HG02938 (cell line): ENCODE results near the gene MGAT4C.

Source experiments
- ATAC-seq: cut with Tn5 transposase; IDR thresholded peaks from one replicate; pipeline ENCODE4 v1.9.1; 2021; ENCODE audit warnings: mild to moderate bottlenecking, moderate library complexity; ENCODE audit not compliant: unreplicated experiment

The MGAT4C gene

DNA sequence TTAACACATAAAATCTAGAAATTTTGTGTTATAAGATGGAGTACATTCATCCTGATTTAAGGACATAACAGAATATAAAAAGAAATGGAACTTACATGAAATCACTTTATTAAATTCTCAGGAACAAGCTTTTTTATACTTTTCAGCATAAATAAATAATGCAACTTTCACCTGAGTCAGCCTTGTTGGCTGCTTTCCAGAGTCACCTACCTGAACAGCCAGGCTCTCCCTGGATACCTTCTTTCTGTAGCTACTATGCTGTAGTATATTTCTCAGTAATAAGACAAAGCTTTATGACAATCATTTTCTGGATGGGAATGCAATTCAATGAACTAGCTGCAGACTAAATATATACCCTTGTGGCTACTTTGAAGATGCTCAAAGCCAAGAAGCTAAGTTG lies 270.2 kb downstream of the MGAT4C start:
- ATAC-seq, result no peak

DNA sequence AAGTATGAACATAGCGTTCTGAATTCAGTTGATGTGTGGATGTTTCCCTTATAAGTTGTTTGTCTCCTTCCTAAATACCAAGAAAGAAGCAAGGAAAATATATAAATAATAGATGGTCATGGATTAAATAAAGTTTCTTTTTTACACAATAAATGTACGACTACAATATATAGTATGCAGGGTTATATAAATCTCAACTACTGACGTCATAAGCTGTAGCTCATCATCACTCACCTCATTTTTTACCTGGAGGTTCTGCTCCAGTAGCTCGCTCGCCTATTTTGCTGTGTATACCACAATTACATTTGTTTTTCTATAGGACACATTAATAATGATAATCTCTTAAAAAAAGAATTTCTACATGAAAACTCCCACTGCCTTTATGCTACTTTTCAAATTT lies 272.6 kb downstream of the MGAT4C start:
- ATAC-seq, result no peak

DNA sequence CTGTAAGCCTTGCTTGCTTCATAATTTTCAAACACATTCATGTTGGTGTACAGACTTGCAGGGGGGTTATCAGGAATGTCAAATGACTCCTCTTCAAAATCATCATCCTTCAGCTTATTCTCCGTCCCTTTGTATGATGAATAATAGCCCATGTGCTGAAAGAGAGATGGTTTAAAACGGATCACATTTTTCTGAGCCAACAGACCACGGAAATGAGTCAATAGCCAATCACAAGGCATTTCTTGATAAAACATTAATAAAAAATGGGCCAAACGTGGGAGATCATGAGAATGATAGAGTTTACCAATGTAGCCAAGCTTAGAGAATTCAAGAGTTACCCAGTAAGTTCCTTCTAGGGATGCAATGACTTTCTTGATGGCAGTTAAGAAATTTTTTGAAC lies 276.6 kb downstream of the MGAT4C start:
- ATAC-seq, result no peak

DNA sequence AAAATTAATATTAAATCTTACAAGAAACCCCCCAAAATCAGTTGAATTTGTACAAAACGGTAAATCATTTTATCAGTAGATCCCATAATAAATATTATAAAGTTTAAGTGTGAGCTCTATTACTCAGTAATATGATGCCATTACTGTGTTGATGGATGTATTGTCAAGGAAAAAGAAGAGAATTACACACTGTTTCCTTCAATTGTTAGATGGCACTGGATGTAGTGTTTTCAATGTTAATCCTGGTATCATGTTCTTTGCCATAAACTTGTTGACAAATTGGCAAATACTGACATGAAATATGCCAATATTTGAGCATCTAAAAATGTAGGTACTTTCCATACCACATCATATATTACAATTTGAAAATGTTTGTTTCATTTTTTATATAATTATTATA lies 280.5 kb downstream of the MGAT4C start:
- ATAC-seq, result no peak

DNA sequence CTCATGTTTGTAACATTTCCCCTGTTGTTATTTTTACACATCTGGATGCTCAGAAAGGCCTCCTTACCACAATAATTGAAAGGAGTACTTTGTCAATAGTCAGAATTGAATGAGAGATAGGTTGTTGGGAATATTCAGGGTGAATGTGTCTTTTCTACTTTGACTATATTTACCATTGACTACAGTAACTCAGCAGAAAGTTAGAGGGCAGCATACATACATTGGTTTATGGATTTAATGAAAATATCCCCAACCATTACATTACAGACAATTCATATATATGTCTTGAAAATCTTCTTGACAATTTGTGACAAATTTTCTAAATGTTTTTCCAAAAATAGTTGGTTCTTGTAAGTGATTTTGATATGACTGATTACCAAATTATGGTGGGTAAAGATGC lies 284.4 kb downstream of the MGAT4C start:
- no peak for ATAC-seq

DNA sequence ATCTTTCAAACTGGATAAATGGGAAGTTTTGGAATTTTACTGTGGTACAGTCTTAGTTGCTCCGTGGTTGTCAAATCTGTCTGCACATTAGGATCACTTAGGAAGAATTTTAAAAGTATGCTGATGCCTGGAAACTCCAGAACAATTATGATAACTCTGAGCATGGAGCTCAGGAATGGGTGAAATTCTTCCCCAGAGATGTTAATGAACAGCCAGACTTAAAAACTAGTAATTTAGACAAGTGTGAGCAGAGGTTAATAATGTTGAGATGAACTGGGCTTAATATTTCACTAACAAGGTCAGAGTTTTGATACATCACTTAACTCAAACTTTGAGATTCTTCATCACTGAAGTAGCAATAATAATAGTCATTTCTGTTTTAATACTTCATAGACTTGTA lies 287.6 kb downstream of the MGAT4C start:
- no peak for ATAC-seq

DNA sequence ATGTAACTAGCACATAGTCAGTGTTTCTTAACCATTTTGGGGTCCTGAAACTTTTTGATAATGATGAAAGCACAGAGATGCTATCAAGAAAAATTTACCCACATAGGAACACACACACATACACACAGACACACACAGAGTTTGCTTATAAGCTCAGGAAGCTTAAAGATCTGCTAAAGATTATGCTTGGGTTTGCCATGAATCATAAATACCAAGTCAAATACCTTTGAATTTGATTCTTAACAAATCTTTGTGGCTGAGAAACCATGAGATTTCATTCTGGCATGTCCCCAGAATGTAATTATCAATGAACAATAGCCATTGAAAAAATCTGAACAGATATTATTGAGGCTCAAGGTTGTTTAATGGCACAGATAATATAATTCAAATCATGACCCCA lies 292.9 kb downstream of the MGAT4C start:
- ATAC-seq, result no peak

DNA sequence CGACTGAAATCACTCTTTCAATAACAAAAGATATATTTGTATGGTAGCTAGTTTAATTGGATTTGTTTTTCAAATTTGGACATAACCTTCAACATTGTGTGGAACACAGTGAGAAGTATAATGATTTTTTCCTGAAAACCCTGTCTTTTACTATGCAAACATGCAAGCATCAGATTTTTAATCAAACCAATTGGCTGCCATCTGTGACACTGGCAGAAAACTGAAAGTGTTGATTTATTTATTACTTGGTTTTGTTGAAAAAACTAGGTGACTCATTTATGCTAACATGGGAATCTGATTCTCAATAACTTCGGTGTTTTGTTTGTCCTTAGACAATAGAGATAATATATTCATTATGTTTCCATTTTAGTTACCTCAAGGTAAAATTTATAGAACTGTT lies 300.1 kb downstream of the MGAT4C start:
- ATAC-seq, result no peak

DNA sequence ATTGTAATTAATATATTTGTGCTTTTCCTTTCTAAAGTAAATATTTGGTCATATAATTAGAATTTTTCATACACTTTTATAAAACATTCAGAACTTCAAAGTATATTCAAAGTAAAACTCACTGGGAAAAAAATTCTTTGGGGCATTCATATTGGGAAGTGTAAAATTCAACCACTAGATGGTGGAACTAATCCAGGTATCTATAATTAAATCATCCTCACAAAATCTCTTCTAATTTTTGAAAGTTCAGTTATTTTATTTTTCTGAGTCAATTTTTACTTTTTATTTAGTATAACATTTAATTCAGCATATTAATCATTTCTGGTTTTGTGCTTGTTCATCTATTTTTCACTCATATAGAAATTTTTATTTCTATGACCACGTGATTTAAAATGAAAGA lies 301.1 kb downstream of the MGAT4C start:
- no peak for ATAC-seq

DNA sequence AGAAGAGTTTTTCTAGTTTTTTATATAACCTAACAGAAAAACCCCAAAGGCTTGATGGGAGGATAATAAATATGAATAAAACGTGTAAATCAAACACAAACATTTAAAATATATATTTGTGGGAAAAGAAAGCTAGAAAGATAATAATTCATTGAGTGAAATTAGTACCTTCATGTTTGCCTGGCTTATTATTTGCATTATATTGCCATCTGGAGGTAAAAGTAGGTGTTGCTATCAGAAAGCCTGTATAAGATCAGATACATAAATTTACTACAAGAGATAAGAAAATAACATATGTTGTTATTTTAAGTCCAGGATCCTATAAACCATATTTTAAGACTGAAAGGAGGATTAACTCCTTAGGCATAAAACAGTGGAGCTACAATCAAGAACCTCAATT lies 304.4 kb downstream of the MGAT4C start:
- no peak for ATAC-seq

DNA sequence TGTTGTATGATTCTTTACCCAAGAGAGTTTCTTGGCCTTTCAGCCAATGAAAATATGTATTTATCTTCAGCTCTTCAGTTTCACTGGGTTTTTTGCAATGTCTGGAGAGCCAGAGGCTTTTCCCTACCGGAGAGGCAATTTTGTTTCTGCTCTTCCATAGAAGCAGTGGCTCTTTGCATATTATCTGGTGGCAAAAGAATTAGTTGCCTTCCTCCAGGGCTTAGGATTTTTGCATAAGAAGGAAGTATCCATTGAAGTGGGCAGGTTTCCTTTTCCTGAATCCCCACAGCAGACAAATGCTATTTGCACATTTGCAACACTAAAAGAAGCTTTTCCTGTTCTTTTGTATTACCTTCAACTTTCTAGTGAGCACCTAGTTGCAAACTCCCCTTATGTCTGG lies 306.9 kb downstream of the MGAT4C start:
- ATAC-seq, result no peak

DNA sequence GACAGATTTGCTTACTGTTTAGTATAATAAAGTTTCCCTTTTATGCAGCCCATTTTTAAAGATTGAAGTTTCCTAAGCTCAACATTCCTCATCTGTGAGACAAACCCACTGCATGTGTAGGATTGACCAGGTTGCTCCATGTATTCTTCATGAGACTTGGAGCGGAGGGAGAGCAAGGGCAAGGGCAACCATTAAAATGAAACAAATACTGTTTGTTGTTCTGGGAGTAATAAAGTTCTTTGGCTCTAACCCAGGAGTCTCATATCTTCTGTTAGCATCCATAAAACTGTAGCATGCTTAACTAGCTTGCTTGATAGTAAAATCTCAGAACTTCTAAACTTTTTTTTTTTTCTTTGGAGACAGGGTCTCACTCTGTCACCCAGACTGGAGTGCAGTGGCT lies 307.9 kb downstream of the MGAT4C start:
- ATAC-seq, result no peak

DNA sequence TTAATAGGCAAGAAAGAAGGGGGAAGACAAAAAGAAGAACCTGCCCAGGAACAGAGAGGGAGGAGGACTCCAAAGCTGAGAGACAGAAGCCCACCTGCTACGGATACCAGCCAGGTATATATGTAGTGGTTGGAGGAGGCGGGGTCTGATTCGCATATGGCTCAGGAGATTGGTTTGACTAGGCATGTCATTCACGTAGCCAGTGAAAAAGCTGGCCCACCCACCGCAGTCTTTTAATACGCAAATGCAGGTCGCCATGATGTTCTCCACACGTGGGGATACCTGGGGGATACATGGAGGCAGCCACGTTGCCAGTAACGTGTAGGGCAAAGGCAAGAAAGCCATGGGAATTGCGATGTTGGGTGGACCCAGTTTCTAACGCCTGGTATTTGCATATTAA lies 308.9 kb downstream of the MGAT4C start:
- ATAC-seq, result no peak

DNA sequence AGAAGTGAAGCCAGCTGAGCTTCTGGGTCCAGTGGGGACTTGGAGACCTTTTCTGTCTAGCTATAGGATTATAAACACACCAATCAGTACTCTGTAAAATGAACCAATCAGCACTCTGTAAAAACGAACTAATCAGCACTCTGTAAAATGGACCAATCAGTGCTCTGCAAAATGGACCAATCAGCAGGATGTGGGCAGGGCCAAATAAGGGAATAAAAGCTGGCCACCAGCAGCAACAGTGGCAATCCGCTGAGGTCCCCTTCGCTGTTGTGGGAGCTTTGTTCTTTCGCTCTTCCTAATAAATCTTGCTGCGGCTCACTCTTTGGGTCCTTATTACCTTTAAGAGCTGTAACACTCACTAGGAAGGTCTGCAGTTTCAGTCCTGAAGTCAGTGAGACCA lies 309.8 kb downstream of the MGAT4C start:
- no peak for ATAC-seq

DNA sequence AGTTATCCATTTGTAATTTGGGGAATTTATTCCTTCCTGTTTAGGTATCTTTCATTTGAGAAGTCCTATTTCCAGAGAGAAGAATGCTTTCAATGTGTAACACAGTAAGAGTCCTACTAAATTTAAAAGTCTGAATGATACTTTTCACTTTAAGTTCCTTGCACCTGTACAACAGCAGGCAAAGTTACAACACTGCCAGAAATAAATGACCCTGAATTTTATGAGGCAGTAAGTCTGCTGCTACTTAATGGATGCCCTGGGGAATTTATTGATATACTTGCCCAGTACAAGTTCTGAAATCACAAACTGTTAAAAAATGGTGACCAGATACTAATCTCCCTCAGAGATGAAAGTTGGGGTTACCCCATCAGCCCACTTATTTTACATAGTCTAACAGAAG lies 329.0 kb downstream of the MGAT4C start:
- no peak for ATAC-seq

DNA sequence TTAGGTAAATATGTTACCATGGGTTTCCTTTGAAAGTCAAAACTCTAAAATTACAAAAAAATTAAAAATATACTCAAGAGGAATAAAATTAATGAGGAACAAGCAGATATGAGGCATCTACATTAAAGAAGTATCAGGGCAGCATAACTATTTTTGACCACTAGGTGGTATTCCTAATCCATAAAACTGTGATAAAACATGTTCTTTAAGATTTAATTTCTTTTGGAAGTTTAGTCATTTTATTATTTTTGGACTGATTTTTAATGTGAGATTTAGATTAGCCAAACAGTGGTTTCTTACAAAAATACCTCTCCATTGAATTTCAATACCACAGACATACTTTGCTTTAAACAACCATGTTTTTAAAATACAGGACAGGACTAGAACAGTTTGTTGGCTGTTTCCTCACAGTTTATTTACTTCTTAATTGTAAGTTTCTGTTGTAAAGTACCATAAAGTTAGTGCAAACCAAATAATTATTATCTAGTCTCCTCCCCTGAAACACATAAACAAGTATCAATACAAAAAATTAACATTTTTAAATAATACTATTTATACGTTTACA lies 332.3 kb downstream of the MGAT4C start:
- ATAC-seq, result no peak

DNA sequence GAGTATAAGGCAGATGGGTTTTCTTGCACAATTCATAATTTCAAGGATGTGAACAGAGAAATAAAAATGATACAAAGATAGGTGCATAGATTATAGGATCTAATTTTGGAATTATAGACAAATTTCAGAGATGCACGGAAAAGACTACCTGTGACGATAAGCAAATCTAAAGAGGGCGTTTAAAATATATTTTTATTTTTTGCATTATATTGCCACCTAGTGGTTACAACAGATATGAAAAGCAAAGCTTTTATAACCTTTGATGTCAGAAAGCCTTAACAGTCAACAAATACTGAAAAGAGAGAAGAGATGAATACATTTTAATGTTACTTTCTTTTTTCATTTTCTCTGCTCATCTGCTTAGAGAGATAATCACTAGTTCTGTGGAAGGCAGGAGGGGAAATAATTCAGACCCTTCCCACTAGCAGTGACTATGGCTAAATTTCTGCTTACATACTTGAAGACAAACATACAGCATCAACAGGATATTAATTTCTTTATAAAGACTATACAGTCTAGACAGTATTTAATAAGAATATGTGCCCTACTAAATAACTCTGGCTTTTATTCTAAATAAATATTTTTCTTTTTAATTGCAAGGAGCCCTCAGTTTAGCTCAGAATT lies 335.8 kb downstream of the MGAT4C start:
- ATAC-seq, result no peak
